DOHH2 (cell line): Measurements from ENCODE around the gene HNRNPUL1.

Experiments
- H3F3A ChIP-seq: fragments of 200-600 bp; sonication (generic), shearing (Covaris generic); 2 replicates; pipeline ENCODE4 v1.6.0; 2016; ENCODE audit warnings: antibody characterized with exemption, mild to moderate bottlenecking; ENCODE audit not compliant: control insufficient read depth, insufficient read depth
- H3K27ac ChIP-seq: fragments of 200-600 bp; sonication (generic); 2 replicates; pipeline ENCODE4 v1.5.1; 2014; ENCODE audit warnings: low read depth, mild to moderate bottlenecking, low read length, moderate library complexity
- H3K27me3 ChIP-seq: fragments of 200-600 bp; sonication (generic); 2 replicates; pipeline ENCODE4 v1.6.1; 2014; ENCODE audit warnings: mild to moderate bottlenecking, low read length, mixed read lengths; ENCODE audit not compliant: control insufficient read depth
- H3K36me3 ChIP-seq: fragments of 200-600 bp; sonication (generic); 2 replicates; pipeline ENCODE4 v1.6.1; 2014; ENCODE audit warnings: mild to moderate bottlenecking, low read length, moderate library complexity, mixed read lengths; ENCODE audit not compliant: control insufficient read depth
- H3K4me1 ChIP-seq: fragments of 200-600 bp; sonication (generic); 2 replicates; pipeline ENCODE4 v1.6.1; 2014; ENCODE audit warnings: mild to moderate bottlenecking, low read length, mixed read lengths; ENCODE audit not compliant: control insufficient read depth
- H3K4me2 ChIP-seq: fragments of 200-600 bp; sonication (generic); 2 replicates; pipeline ENCODE4 v1.6.0; 2014; ENCODE audit warnings: mild to moderate bottlenecking, low read length, moderate library complexity
- H3K4me3 ChIP-seq: fragments of 200-600 bp; sonication (generic); 2 replicates; pipeline ENCODE4 v1.5.1; 2014; ENCODE audit warnings: mild to moderate bottlenecking, low read length, mixed read lengths
- H3K79me2 ChIP-seq: fragments of 200-600 bp; sonication (generic); 2 replicates; pipeline ENCODE4 v1.6.1; 2014; ENCODE audit warnings: mild to moderate bottlenecking, low read length, mixed read lengths; ENCODE audit not compliant: control insufficient read depth
- H3K9me2 ChIP-seq: fragments of 200-600 bp; sonication (generic); replicated peaks from 2 replicates; pipeline ENCODE4 v1.6.1; 2014; ENCODE audit warnings: mild to moderate bottlenecking, low read length, mixed read lengths; ENCODE audit not compliant: control insufficient read depth
- H3K9me3 ChIP-seq: fragments of 200-600 bp; sonication (generic); 2 replicates; pipeline ENCODE4 v1.6.1; 2014; ENCODE audit warnings: antibody characterized with exemption, low read length, mixed read lengths; ENCODE audit not compliant: control insufficient read depth, insufficient read depth
- H4K20me1 ChIP-seq: fragments of 200-600 bp; sonication (generic); 2 replicates; pipeline ENCODE4 v1.6.0; 2014; ENCODE audit warnings: low read depth, mild to moderate bottlenecking, antibody characterized with exemption, low read length, moderate library complexity; ENCODE audit not compliant: control insufficient read depth, insufficient read depth
- CTCF ChIP-seq: fragments of 200-600 bp; sonication (generic); IDR thresholded peaks from one replicate; pipeline ENCODE4 v1.5.1; 2014; ENCODE audit warnings: antibody characterized with exemption, mild to moderate bottlenecking, low read depth, low read length; ENCODE audit not compliant: poor library complexity, severe bottlenecking
- EZH2phosphoT487 ChIP-seq: fragments of 200-600 bp; sonication (generic); IDR thresholded peaks from 2 replicates; pipeline ENCODE4 v1.6.1; 2017; ENCODE audit warnings: borderline replicate concordance, mild to moderate bottlenecking, antibody characterized with exemption, low read length, moderate library complexity, mixed read lengths

HNRNPUL1 gene

GRCh38 chr19:41316306-41316920 is 52.2 kb downstream of the HNRNPUL1 start:
- no peaks in the 10 kb centered on the region for H3K9me2 ChIP-seq
- peaks cover 5% of the 10 kb centered on the region for H3K4me1 ChIP-seq
- H4K20me1 ChIP-seq: no peaks in the 10 kb centered on the region
- no peaks in the 10 kb centered on the region for H3K27me3 ChIP-seq
- H3K79me2 ChIP-seq: peaks cover 33% of the 10 kb centered on the region
- no peak overlapping the region for H3K4me3 ChIP-seq
- no peaks in the 10 kb centered on the region for H3K9me3 ChIP-seq
- no peaks in the 10 kb centered on the region for H3F3A ChIP-seq
- TF ChIP-seq EZH2phosphoT487 (no peak), CTCF (no peak)
- peaks cover 72% of the 10 kb centered on the region for H3K36me3 ChIP-seq
- H3K27ac ChIP-seq: no peak overlapping the region
- H3K4me2 ChIP-seq: no peak overlapping the region

GRCh38 chr19:41318696-41319499 is 54.7 kb downstream of the HNRNPUL1 start:
- Histone ChIP-seq H3K27me3 (no peaks in the 10 kb centered on the region), H3K79me2 (peaks cover 8% of the 10 kb centered on the region; the same call in 1 of the 2 replicates), H4K20me1 (no peaks in the 10 kb centered on the region), H3K4me2 (no peak overlapping the region), H3K4me3 (no peak overlapping the region), H3K4me1 (no peaks in the 10 kb centered on the region), H3K36me3 (peaks cover 69% of the 10 kb centered on the region), H3K9me3 (no peaks in the 10 kb centered on the region), H3K9me2 (no peaks in the 10 kb centered on the region), H3F3A (peaks cover 6% of the 10 kb centered on the region; the same call in 1 of the 2 replicates), H3K27ac (no peak overlapping the region)
- TF ChIP-seq CTCF (no peak), EZH2phosphoT487 (no peak)

GRCh38 chr19:41319500-41320184 is 55.5 kb downstream of the HNRNPUL1 start:
- no peak for TF ChIP-seq CTCF
- TF ChIP-seq EZH2phosphoT487: no peak
- no peak overlapping the region for H3K27ac ChIP-seq
- H3F3A ChIP-seq: peaks cover 12% of the 10 kb centered on the region
- H3K9me2 ChIP-seq: no peaks in the 10 kb centered on the region
- H3K4me3 ChIP-seq: no peak overlapping the region
- peaks cover 70% of the 10 kb centered on the region for H3K36me3 ChIP-seq
- peaks cover 6% of the 10 kb centered on the region; the same call in 1 of the 2 replicates for H3K4me1 ChIP-seq
- no peaks in the 10 kb centered on the region for H4K20me1 ChIP-seq
- no peaks in the 10 kb centered on the region for H3K27me3 ChIP-seq
- peaks cover 3% of the 10 kb centered on the region; the same call in 1 of the 2 replicates for H3K79me2 ChIP-seq
- H3K9me3 ChIP-seq: no peaks in the 10 kb centered on the region
- no peak overlapping the region for H3K4me2 ChIP-seq
